ENCODE results near the gene ENOX2. TPM values are rescaled to one million over a fixed set of nuclear protein-coding genes. Genes with fewer than 3 reads are reported as not detected.

ENOX2 gene
- total RNA-seq, 1 donor from 2014 or later, result 14.0 TPM

DNA sequence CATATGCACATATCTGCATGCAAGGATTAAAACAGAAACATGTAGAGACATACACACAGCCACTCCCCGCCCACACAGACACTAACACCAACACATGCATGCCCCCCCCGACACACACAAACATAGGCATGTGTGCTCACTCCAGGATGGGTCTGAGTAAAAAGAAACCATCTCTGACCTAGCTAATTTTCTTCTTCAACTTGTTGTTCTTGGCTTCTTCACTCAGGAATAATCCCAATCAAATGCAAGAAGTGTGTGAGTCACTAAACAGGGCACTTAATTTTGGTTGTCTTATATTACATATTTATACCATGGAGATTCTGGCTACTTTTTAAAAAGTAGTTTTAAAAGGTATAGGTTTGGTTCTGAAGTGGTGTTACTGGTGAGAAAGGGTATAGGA, 28.3 kb downstream of the ENOX2 start:
- no peak overlapping the region for H3K4me3 Mint-ChIP-seq (ENCODE audit: unreplicated experiment)
- no peaks in the 10 kb centered on the region for H3K4me1 Mint-ChIP-seq (ENCODE audit: unreplicated experiment)
- no peaks in the 10 kb centered on the region for H3K9me3 Mint-ChIP-seq (ENCODE audit: unreplicated experiment)
- TF ChIP-seq CTCF (IDR thresholded peaks at IDR 0.05; ENCODE audit: unreplicated experiment), result no peak
- DNase-seq (ENCODE audit: low spot score), result no peak
- H3K36me3 Mint-ChIP-seq (ENCODE audit: low read depth, unreplicated experiment), result peaks cover 3% of the 10 kb centered on the region
- H3K27me3 Mint-ChIP-seq (ENCODE audit: unreplicated experiment), result peaks cover 1% of the 10 kb centered on the region
- no peak overlapping the region for H3K27ac Mint-ChIP-seq (ENCODE audit: unreplicated experiment)

DNA sequence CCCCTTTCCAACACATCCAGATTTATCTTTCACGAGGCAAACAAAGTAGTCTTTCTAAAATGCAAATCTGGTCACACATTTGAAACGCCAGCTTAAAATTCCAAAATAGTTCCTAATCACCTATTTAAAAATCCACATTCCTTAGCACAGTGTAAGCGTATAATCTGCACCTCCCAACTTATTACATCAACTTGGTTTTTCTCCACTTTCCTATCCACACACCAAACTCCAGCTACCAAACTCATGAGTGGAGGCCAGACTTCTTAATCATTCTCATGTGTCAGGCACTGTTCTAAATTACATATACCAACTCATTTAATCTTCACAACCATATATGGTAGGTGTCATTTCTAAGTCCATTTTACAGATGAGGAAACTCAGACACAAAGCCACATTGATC, 33.8 kb downstream of the ENOX2 start:
- DNase-seq (ENCODE audit: low spot score), result no peak
- H3K27ac Mint-ChIP-seq (ENCODE audit: unreplicated experiment), result no peak overlapping the region
- no peak for TF ChIP-seq CTCF (IDR thresholded peaks at IDR 0.05; ENCODE audit: unreplicated experiment)
- no peaks in the 10 kb centered on the region for H3K27me3 Mint-ChIP-seq (ENCODE audit: unreplicated experiment)
- H3K4me1 Mint-ChIP-seq (ENCODE audit: unreplicated experiment), result no peaks in the 10 kb centered on the region
- H3K9me3 Mint-ChIP-seq (ENCODE audit: unreplicated experiment), result no peaks in the 10 kb centered on the region
- H3K36me3 Mint-ChIP-seq (ENCODE audit: low read depth, unreplicated experiment), result peaks cover 2% of the 10 kb centered on the region
- H3K4me3 Mint-ChIP-seq (ENCODE audit: unreplicated experiment), result no peak overlapping the region

DNA sequence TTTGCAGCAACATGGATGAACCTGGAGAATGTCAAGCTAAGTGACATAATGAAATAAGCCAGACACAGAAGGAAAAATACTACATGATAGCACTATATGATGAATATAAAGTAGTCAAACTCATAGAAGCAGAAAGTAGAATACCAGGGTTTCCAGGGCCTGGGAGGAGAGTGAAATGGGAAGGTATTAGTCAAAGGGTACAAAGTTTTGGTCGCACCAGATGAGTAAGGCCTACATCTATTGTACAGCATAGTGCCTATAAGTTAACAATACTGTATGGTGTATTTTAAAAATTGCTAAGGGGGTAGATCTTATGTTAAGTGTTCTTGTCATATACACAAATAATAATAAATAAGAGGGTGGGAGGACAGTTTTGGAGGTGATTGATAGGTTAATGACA, 41.5 kb downstream of the ENOX2 start:
- DNase-seq (ENCODE audit: low spot score), result no peak
- no peaks in the 10 kb centered on the region for H3K36me3 Mint-ChIP-seq (ENCODE audit: low read depth, unreplicated experiment)
- no peak overlapping the region for H3K27ac Mint-ChIP-seq (ENCODE audit: unreplicated experiment)
- H3K27me3 Mint-ChIP-seq (ENCODE audit: unreplicated experiment), result no peaks in the 10 kb centered on the region
- no peaks in the 10 kb centered on the region for H3K9me3 Mint-ChIP-seq (ENCODE audit: unreplicated experiment)
- TF ChIP-seq CTCF (IDR thresholded peaks at IDR 0.05; ENCODE audit: unreplicated experiment), result no peak
- H3K4me1 Mint-ChIP-seq (ENCODE audit: unreplicated experiment), result peaks cover 4% of the 10 kb centered on the region
- H3K4me3 Mint-ChIP-seq (ENCODE audit: unreplicated experiment), result no peak overlapping the region

DNA sequence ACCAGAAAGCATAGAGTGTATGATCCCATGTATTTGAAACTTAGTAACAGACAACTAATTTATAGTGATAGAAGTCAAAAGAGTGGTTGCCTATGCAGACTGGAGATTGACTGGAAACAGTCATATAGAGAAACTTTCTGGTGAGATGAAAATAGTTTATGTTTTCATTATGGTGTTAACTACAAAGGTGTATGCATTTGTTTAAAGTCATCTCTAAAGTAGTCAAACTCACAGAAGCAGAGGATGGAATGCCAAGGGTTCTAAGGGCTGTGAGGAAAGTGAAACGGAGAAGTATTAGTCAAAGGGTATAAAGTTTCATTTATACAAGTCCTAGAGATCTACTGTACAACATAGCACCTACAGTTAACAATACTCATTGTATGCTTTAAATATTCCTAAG, 45.8 kb downstream of the ENOX2 start:
- DNase-seq (ENCODE audit: low spot score), result no peak
- H3K4me1 Mint-ChIP-seq (ENCODE audit: unreplicated experiment), result no peaks in the 10 kb centered on the region
- no peaks in the 10 kb centered on the region for H3K36me3 Mint-ChIP-seq (ENCODE audit: low read depth, unreplicated experiment)
- TF ChIP-seq CTCF (IDR thresholded peaks at IDR 0.05; ENCODE audit: unreplicated experiment), result no peak
- H3K27ac Mint-ChIP-seq (ENCODE audit: unreplicated experiment), result no peak overlapping the region
- H3K27me3 Mint-ChIP-seq (ENCODE audit: unreplicated experiment), result no peaks in the 10 kb centered on the region
- H3K4me3 Mint-ChIP-seq (ENCODE audit: unreplicated experiment), result no peak overlapping the region
- no peaks in the 10 kb centered on the region for H3K9me3 Mint-ChIP-seq (ENCODE audit: unreplicated experiment)

DNA sequence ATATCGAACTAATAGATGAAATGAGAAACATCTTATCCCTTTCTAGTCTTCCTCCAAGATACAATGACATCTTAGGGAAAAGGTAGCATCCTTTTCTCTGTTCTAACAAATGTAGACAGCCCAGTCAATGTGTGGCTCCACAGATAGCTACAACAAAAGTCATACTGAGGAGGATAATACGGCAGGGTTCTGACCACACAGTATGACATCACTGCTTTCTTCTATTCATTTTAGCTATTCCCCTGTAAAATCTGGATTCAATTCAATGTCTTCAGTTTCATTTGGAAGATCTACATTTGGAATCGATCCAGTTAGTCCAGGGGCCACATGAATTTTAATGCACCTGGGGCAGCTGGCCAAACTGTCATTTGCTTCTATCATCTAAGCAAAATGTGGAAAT, 51.4 kb downstream of the ENOX2 start:
- no peak overlapping the region for H3K4me3 Mint-ChIP-seq (ENCODE audit: unreplicated experiment)
- TF ChIP-seq CTCF (IDR thresholded peaks at IDR 0.05; ENCODE audit: unreplicated experiment), result no peak
- H3K27ac Mint-ChIP-seq (ENCODE audit: unreplicated experiment), result no peak overlapping the region
- peaks cover 3% of the 10 kb centered on the region for H3K4me1 Mint-ChIP-seq (ENCODE audit: unreplicated experiment)
- no peak for DNase-seq (ENCODE audit: low spot score)
- H3K27me3 Mint-ChIP-seq (ENCODE audit: unreplicated experiment), result no peaks in the 10 kb centered on the region
- no peaks in the 10 kb centered on the region for H3K9me3 Mint-ChIP-seq (ENCODE audit: unreplicated experiment)
- no peaks in the 10 kb centered on the region for H3K36me3 Mint-ChIP-seq (ENCODE audit: low read depth, unreplicated experiment)
